ENCODE results near the gene NAA80. TPM values are rescaled to one million over a fixed set of nuclear protein-coding genes. Genes with fewer than 3 reads are reported as not detected.
"Not testable (repeated sequence)": the region's sequence is repeated elsewhere in the genome, so short reads cannot be mapped to it uniquely, and the experiment has no call there.

The NAA80 gene
- total RNA-seq, 2 experiments from 2014 or later: 17.6 to 18.7 TPM

GRCh38 chr3:50275996-50276761 lies 23.0 kb downstream of the NAA80 start:
- DNase-seq (peak; percentile 75), ATAC-seq (peak; percentile 23)
- intact Hi-C loops (cut with DNase I, micrococcal nuclease): loop anchor here in 1 of 2 experiments (10.0 kb wide), 1 partner anchor 49 kb away; the partner anchor contains the start of genes HYAL2 and TUSC2
- CTCF ChIA-PET: interaction anchor here (0.5 to 3.1 kb wide), 6 partner anchors 8 to 94 kb away, joined by 3 to 21 read pairs (median 4); partner anchors contain the start of gene GNAI2
- H3K4me1 Mint-ChIP-seq: peaks cover 25% of the 10 kb centered on the region
- H3K4me3 Mint-ChIP-seq: peak overlapping the region; percentile 43
- H3K9me3 Mint-ChIP-seq (ENCODE audit: low read depth): no peaks in the 10 kb centered on the region
- H3K27me3 Mint-ChIP-seq: peaks cover 35% of the 10 kb centered on the region
- no peak overlapping the region for H3K27ac Mint-ChIP-seq
- POLR2A ChIA-PET: no interaction called here
- no peaks in the 10 kb centered on the region for H3K36me3 Mint-ChIP-seq (ENCODE audit: low read depth)

GRCh38 chr3:50275141-50275995 lies 23.8 kb downstream of the NAA80 start:
- Mint-ChIP-seq H3K27ac (no peak overlapping the region), H3K27me3 (peaks cover 35% of the 10 kb centered on the region), H3K9me3 (ENCODE audit: low read depth) (no peaks in the 10 kb centered on the region), H3K36me3 (ENCODE audit: low read depth) (no peaks in the 10 kb centered on the region), H3K4me3 (peak overlapping the region; percentile 43), H3K4me1 (peaks cover 25% of the 10 kb centered on the region)
- intact Hi-C loops (cut with DNase I, micrococcal nuclease): loop anchor here in 1 of 2 experiments (10.0 kb wide), 1 partner anchor 49 kb away; the partner anchor contains the start of genes HYAL2 and TUSC2
- CTCF ChIA-PET: interaction anchor here (0.6 to 3.1 kb wide), 10 partner anchors 9 to 83 kb away, joined by 3 to 21 read pairs (median 3); no protein-coding TSS in a partner anchor
- no peak for DNase-seq
- ATAC-seq: no peak
- POLR2A ChIA-PET: interaction anchor here (0.6 kb wide), 1 partner anchor 29 kb away, joined by 5 read pairs; no protein-coding TSS in a partner anchor

GRCh38 chr3:50274371-50275104 lies 24.7 kb downstream of the NAA80 start:
- Mint-ChIP-seq H3K36me3 (ENCODE audit: low read depth) (no peaks in the 10 kb centered on the region), H3K9me3 (ENCODE audit: low read depth) (no peaks in the 10 kb centered on the region)

GRCh38 chr3:50273689-50274065 lies 25.5 kb downstream of the NAA80 start:
- H3K36me3 Mint-ChIP-seq (ENCODE audit: low read depth): no peaks in the 10 kb centered on the region
- ChIA-PET POLR2A (no interaction called here), CTCF (interaction anchor here (0.8 to 3.1 kb wide), 2 partner anchors 78 to 81 kb away, joined by 3 to 21 read pairs; no protein-coding TSS in a partner anchor)
- H3K27me3 Mint-ChIP-seq: peaks cover 35% of the 10 kb centered on the region
- no peak overlapping the region for H3K27ac Mint-ChIP-seq
- H3K9me3 Mint-ChIP-seq (ENCODE audit: low read depth): no peaks in the 10 kb centered on the region
- DNase-seq (no peak), ATAC-seq (no peak)
- intact Hi-C loops (cut with DNase I, micrococcal nuclease): loop anchor here (1.0 to 10.0 kb wide), 11 partner anchors 13 to 152 kb away; partner anchors contain the start of genes HYAL2 (in 1 of the 2), IFRD2 (in 1 of the 2) and TUSC2 (in 1 of the 2)
- peaks cover 25% of the 10 kb centered on the region for H3K4me1 Mint-ChIP-seq
- H3K4me3 Mint-ChIP-seq: no peak overlapping the region

More at GRCh38 chr3:50274371-50275104, 24.7 kb downstream of the NAA80 start:
- Mint-ChIP-seq H3K4me3 (no peak overlapping the region), H3K27me3 (peaks cover 35% of the 10 kb centered on the region), H3K4me1 (peaks cover 25% of the 10 kb centered on the region), H3K27ac (no peak overlapping the region)
- ChIA-PET POLR2A (interaction anchor here (0.6 kb wide), 1 partner anchor 30 kb away, joined by 5 read pairs; no protein-coding TSS in a partner anchor), CTCF (interaction anchor here (0.6 to 3.1 kb wide), 8 partner anchors 9 to 79 kb away, joined by 3 to 21 read pairs (median 3); no protein-coding TSS in a partner anchor)
- peak; percentile 90 for DNase-seq
- ATAC-seq: peak; percentile 59
- intact Hi-C loops (cut with DNase I, micrococcal nuclease): loop anchor here (1.0 to 10.0 kb wide), 4 partner anchors 18 to 152 kb away; partner anchors contain the start of genes HYAL2 (in 1 of the 2), IFRD2 (in 1 of the 2) and TUSC2 (in 1 of the 2)

GRCh38 chr3:50272911-50273688 lies 26.1 kb downstream of the NAA80 start:
- peak; percentile 87 for ATAC-seq
- Mint-ChIP-seq H3K27me3 (peaks cover 37% of the 10 kb centered on the region), H3K27ac (peak overlapping the region; percentile 58), H3K9me3 (ENCODE audit: low read depth) (no peaks in the 10 kb centered on the region), H3K4me1 (peaks cover 25% of the 10 kb centered on the region), H3K4me3 (peak overlapping the region; percentile 68), H3K36me3 (ENCODE audit: low read depth) (no peaks in the 10 kb centered on the region)
- ChIA-PET POLR2A (no interaction called here), CTCF (interaction anchor here (0.7 to 3.1 kb wide), 9 partner anchors 22 to 82 kb away, joined by 3 to 21 read pairs (median 3); partner anchors contain the start of gene GNAT1)
- peak; percentile 96 for DNase-seq
- intact Hi-C loops (cut with DNase I, micrococcal nuclease): loop anchor here (1.0 to 10.0 kb wide), 9 partner anchors 13 to 152 kb away; partner anchors contain the start of genes HYAL2 (in 1 of the 2) and TUSC2 (in 1 of the 2)

- CTCF ChIA-PET: interaction anchor here (0.6 to 2.2 kb wide), 10 partner anchors 9 to 158 kb away, joined by 3 to 12 read pairs (median 3); partner anchors contain the start of gene GNAT1
- H3K27ac Mint-ChIP-seq; DNase-seq; H3K4me3 Mint-ChIP-seq; H3K9me3 Mint-ChIP-seq (ENCODE audit: low read depth); H3K36me3 Mint-ChIP-seq (ENCODE audit: low read depth); POLR2A ChIA-PET; ATAC-seq: not testable (repeated sequence)
- intact Hi-C loops (cut with DNase I, micrococcal nuclease): loop anchor here in 1 of 2 experiments (2.0 to 10.0 kb wide), 3 partner anchors 14 to 150 kb away; partner anchors contain the start of genes HYAL2 and TUSC2
- Mint-ChIP-seq H3K4me1 (peaks cover 25% of the 10 kb centered on the region), H3K27me3 (peaks cover 37% of the 10 kb centered on the region)
Observed at GRCh38 chr3:50272538-50272910, 26.7 kb downstream of the NAA80 start.

GRCh38 chr3:50271314-50271936 lies 27.8 kb downstream of the NAA80 start:
- POLR2A ChIA-PET: no interaction called here
- no peaks in the 10 kb centered on the region for H3K36me3 Mint-ChIP-seq (ENCODE audit: low read depth)
- H3K4me3 Mint-ChIP-seq: no peak overlapping the region
- peaks cover 25% of the 10 kb centered on the region for H3K4me1 Mint-ChIP-seq
- CTCF ChIA-PET: interaction anchor here (0.6 to 2.2 kb wide), 11 partner anchors 8 to 157 kb away, joined by 3 to 12 read pairs (median 3); no protein-coding TSS in a partner anchor
- peak overlapping the region; percentile 55 for H3K27ac Mint-ChIP-seq
- DNase-seq (no peak), ATAC-seq (no peak)
- H3K9me3 Mint-ChIP-seq (ENCODE audit: low read depth): no peaks in the 10 kb centered on the region
- intact Hi-C loops (cut with DNase I, micrococcal nuclease): loop anchor here in 1 of 2 experiments (5.0 to 10.0 kb wide), 2 partner anchors 53 to 149 kb away; partner anchors contain the start of genes HYAL2 and TUSC2
- H3K27me3 Mint-ChIP-seq: peaks cover 33% of the 10 kb centered on the region

- no peaks in the 10 kb centered on the region for H3K36me3 Mint-ChIP-seq (ENCODE audit: low read depth)
- no peaks in the 10 kb centered on the region for H3K9me3 Mint-ChIP-seq (ENCODE audit: low read depth)
- intact Hi-C loops (cut with DNase I, micrococcal nuclease): loop anchor here in 1 of 2 experiments (5.0 to 10.0 kb wide), 2 partner anchors 54 to 148 kb away; partner anchors contain the start of genes HYAL2 and TUSC2
- H3K4me3 Mint-ChIP-seq: no peak overlapping the region
- ChIA-PET POLR2A (no interaction called here), CTCF (interaction anchor here (0.6 to 2.2 kb wide), 9 partner anchors 7 to 80 kb away, joined by 3 to 12 read pairs (median 3); no protein-coding TSS in a partner anchor)
- DNase-seq (no peak), ATAC-seq (no peak)
- peaks cover 30% of the 10 kb centered on the region for H3K27me3 Mint-ChIP-seq
- H3K27ac Mint-ChIP-seq: no peak overlapping the region
- H3K4me1 Mint-ChIP-seq: peaks cover 19% of the 10 kb centered on the region
Observed at GRCh38 chr3:50270422-50271224, 28.6 kb downstream of the NAA80 start.
